Activated T-cell treated with anti-CD3 and anti-CD28 coated beads for 4 hours (primary cell): Measurements from ENCODE around the gene PPP1R14B.

Experiments used
- DNase-seq: peaks from one replicate; pipeline ENCODE4 v3.0.0-alpha.2; 2020

PPP1R14B gene, protein sequence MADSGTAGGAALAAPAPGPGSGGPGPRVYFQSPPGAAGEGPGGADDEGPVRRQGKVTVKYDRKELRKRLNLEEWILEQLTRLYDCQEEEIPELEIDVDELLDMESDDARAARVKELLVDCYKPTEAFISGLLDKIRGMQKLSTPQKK

DNA sequence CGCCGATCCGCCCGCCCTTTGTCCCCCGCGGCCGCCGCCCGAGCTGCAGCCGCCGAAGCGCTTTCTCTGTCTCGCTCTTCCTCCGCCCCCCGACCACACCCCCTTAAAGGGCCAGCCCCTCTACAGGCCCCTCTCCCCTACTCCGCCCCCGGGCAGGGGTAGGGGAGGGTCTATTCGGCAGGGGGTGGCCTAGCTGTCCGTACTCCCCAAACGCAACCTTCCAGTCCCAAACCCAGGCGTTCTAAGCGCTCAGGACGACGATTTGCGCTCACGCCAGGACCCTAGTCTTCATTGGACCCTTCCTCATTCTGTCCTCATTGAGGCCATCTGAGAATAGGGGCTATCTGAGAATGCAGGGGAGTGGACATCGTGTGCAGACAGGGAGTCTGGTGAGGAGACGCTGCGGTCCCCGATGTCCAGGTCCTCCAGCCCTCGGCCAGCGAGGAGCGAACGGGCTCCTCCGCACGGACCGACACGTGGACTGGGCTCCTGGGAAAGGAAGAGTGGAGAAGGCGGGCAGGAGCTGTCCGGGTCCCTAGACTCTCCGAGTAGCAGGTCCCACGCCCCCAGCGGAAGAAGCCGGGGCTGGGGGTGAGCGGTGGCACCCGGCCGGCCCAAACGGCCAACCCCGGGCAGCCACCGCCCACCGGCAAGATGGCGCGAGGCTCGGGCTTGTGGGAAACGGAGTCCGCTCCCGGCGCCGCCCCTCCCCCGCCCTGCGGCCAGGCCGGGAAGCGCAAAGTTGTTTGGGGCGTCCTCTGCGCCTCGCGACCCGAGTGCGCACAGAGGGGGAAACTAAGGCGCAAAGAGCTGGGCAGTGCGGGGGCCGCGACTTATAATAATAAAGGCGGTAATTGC is at the start of gene PPP1R14B:
Gene PPP1R14B (minus strand): TSS at position 73 of the 858 bp plus-strand sequence. CDS start 270 bp downstream, outside the sequence.
- DNase-seq = peak; percentile 71

DNA sequence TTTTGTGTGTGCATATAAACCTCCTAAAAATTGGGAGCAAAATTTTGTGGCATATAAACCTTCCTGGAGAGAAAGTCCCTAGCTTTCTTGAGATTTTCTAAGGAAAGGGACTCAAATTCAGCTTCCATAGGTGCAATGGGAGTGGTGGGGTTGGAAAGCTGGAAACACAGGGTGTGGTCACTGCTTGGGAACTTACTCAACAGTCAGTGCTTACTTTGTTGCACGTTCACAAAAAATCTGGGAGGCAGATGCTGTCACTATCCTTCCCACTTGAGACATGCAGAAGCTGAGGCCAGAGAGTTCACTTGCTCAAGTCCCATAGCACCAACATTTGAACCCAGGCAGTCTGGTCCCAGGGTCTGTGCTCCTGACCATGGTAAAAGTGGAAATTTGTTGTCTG is 49.5 kb upstream of the PPP1R14B start:
- DNase-seq = no peak

DNA sequence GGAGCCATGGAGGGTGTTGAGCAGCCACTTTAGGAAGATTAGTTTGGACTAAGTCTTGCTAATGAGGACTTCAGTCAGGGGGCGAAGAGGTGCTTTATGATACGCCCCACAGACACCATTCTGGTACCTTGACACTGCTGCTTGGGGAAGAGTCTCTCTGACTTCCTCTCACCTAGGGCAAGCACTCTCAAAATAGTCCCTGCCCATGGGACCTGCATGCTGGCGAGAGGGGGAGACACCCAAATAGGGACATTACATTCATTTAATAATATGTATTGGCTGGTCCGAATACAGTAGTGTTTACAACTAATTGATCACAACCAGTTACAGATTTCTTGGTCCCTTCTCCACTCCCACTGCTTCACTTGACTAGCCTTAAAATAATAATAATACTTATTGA is 49.0 kb upstream of the PPP1R14B start:
- DNase-seq = no peak

DNA sequence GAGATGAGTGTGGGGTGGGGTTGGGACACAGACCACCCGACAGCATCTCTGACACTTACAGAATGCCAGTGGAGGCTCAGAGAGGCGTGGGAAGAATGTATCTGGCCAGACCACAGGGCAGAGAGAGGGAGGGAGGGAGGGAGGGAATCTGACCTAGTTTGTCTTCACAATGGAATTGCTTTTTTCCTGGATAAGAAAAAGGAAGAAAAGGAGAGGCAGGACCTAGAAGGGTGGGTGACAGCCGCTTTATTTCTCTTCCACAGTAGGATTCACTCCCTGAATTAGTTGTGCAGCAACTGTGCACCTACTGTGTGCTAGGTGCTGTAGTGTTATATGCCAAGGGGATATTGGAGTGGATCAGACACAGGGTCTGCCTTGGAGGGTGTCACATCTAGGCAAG is 48.0 kb upstream of the PPP1R14B start:
- DNase-seq = no peak

DNA sequence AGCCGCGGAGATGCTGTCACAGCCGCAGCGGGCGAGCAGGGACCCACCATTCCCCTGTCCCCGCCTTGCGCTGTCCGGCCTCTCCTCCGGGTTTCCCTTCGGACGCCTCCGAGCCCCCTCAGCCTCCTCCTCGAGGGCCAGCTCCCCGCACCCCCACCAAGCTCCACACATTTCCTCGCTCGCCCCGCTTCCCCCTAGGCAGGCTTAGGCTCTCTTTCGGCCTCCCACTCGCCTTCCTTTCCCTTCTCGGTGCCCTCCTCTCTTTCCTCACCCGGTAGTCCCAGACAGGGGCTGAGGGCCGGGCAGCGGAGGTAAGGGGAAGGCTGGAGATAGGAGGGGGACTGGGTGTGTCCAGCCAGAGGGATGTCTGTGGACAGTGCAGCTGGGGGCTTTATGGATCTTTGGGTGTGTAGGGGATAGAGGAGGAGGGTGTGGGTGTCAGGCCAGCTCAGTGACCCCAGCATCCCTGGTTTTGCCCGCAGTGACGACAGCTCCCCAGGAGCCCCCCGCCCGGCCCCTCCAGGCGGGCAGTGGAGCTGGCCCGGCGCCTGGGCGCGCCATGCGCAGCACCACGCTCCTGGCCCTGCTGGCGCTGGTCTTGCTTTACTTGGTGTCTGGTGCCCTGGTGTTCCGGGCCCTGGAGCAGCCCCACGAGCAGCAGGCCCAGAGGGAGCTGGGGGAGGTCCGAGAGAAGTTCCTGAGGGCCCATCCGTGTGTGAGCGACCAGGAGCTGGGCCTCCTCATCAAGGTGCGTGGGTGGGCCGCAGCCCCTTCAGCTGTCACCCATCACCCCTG is 45.9 kb upstream of the PPP1R14B start:
- DNase-seq = no peak

DNA sequence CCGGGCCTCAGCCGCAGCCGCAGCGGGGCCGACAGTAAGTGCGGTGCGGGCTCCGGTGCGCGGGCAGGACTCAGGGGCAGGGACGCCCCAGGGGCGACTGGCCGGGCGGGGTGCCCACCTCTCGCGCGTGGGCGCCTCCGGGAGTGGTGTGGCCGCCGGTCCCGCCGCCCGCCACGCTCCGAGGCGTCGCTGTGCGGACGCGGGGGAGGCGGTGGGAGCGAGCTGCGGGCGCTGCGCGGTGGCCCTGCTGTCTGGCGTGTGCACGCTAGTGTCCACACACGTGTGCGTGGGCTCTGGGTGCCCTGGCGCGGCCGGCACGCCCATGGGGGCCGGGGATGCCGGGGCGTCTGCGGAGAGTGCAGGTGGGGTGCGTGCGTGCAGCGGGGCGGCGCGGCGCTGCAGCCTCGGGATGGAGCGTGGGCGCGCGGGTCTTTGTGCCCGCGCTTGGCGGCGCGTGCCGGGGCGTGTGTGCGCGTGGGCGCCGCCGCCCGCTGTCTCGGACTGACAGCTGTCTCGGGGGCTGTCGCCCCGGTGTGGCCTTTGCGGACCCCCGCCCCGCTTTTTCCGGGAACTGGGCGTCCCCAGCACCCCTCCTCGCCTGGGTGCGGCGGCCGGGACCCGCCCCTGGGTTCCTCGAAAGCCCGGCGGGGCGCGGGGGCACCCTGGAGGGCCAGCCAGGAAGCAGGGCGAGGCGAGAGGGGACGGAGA is 45.2 kb upstream of the PPP1R14B start:
- no peak for DNase-seq

DNA sequence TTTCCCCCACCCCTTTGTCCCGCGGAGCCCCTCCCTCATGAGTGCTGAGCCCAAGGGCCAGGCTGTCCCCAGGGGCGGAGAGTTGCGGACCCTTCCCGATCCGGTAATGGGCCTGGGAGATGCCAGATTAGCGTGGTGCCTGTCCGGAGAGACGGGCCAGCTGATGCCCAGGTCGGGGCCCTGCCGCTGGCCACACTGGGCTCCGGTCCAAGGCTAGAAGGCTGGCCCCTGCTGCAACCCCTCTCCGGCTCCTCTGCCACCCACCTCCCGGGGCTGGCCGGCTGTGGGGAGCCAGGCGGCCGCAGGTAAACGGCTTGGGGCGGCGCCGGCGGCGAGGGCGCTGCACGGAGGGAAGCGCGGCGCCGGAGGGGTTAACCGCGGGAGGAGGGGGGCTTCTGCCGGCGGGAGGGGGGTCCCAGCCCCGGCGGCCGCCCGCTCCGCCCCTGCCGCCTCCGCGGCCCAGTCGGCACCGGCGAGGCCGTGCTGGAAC is 44.6 kb upstream of the PPP1R14B start, which contains the start of gene KCNK4:
Gene KCNK4 (plus strand): TSS at position 41 of the 490 bp plus-strand sequence. CDS start 1,717 bp downstream, outside the sequence.
- no peak for DNase-seq

DNA sequence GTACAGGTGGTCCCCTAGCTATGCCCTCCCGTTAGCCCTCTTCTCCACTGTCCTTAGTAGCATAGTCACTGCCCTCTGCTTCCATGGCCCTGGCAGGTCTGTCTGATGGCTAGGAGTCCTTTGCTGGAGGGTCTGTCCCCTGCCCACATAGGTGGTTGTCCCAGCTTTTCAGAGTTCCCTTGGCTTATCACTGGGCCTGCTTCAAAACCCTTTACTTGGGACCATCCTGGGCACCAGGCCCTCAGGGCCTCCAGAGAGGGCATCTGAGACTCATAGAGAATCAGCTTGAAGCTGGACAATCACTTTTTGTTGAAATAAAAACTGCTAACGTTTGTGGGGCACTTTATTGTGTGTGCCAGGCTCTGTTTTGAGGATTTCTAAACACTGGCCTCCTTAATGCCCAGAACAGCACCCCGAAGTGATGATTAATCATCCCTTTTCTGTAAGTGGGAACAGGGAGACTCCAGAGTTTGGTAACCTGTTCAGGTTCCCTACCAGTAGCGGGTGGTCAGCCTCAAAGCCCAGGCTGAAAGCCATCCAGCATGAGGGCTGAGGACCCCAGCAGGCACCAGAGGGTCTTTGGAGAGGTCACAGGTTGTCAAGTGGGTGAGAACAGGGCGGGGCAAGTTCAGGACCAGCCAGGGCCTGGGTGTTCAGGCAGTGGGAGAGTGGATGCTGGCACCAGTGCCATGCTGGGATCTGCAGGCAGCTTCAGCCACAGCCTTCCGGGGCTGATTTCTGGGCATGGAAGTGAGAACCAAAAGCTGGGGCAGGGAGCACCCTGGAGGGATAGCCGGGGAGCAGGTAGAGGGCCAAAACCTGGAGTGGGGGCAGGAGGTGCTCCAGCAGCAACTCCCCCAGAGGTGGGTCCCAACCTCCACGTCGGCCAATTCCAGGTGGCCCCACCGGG is 43.9 kb upstream of the PPP1R14B start:
- no peak for DNase-seq

DNA sequence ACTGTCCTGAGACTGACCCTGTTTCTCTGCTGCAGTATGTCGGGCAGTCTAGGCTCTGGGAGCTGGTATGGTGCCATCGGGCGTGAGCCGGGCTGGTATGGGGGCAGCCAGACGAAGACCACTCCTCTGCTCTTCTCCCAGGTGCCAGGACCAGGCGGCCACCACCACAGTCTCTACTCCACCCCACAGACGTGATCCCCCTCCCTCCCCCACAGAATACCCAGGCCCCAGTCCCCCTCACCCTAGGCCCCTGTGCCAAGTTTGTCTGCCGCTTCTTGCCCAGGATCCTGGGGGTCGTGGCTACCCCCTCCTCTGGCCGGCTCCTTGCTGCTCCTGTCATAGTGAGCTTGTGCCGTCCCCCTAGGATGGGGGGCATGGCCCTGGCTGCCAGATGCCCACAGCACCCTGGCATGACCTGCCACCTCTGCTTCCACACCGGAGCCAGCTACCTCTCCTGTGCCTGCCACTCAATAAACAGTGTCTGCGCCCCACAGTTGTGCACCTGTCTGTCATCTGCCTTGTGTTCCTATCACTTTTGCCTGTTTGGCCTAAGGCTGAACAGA is 42.3 kb upstream of the PPP1R14B start:
- DNase-seq = no peak

DNA sequence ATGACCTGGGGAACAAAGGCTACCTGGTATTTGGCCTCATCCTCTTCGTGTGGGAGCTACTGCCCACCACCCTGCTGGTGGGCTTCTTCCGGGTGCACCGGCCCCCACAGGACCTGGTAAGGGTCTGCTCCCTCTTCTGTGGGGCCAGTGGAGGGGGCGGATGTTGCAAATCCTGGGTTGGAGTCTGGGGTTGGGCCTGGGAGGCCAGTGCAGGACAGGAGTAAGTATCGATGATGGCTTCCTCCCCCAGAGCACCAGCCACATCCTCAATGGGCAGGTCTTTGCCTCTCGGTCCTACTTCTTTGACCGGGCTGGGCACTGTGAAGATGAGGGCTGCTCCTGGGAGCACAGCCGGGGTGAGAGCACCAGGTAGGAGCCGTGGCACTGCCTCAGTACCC is 41.6 kb upstream of the PPP1R14B start:
- DNase-seq = no peak

DNA sequence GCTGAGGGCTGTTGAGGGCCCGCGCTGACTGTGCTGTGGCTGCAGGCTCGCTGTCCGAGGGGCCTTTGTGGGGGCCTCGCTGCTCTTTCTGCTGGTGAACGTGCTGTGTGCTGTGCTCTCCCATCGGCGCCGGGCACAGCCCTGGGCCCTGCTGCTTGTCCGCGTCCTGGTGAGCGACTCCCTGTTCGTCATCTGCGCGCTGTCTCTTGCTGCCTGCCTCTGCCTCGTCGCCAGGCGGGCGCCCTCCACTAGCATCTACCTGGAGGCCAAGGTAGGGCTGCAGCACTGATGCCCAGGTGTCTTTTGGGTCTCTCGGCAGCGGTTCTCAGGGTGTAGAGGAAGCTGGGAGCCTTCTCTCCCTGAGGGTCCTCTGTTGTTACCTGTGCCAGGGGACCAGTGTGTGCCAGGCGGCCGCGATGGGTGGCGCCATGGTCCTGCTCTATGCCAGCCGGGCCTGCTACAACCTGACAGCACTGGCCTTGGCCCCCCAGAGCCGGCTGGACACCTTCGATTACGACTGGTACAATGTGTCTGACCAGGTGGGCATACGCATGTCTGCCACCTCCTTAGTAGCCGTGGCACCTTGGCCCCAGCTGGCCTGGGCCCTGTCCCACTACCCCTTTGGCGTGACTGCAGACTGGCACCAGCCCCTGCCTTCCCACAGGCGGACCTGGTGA is 41.1 kb upstream of the PPP1R14B start:
- DNase-seq = no peak

DNA sequence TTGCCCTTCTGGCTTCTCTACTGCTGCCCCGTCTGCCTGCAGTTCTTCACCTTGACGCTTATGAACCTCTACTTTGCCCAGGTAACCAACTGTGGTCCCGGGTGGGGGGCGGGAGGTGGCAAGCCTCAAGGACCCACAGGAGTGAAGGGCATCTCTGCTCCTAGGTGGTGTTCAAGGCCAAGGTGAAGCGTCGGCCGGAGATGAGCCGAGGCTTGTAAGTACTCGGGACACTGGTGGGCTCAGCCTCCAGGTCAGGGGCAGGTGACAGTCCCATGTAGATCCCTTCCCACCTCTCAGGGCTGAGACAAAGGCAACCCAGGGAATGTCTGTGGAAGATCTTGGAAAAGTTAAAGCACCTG is 40.0 kb upstream of the PPP1R14B start:
- DNase-seq = no peak

DNA sequence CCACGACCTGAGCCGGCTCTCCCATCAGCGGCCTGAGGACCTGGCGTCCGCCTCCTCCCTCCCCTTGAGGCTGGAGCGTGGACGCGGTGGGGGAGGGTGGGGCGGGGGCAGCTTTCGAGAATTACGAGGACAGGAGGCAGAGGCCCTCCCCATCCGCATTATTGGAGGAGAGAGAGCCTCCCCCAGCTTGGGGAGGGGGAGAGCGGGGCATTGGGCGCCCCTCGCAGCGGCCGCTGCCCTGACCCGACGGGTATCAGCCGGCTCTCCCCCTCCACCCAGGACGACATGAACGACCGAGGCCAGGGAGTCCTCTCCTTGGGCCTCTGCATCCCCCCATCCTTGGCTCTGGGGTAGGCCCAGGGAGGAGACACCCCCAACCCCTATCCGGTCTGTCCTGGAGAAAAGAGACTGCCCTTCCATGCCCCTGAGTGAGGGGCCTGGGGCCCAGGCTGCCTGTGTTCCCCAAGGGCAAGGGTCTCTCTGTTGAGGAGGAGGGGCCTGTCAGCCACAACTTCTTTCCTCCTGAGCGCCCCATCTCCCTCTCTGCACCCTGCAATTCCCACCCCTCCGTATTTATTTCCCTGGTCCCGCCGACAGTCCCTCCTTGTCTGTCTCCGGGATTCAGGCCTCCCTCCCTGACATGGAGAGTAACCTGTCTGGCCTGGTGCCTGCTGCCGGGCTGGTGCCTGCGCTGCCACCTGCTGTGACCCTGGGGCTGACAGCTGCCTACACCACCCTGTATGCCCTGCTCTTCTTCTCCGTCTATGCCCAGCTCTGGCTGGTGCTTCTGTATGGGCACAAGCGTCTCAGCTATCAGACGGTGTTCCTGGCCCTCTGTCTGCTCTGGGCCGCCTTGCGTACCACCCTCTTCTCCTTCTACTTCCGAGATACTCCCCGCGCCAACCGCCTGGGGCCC is 39.4 kb upstream of the PPP1R14B start:
- DNase-seq = no peak

DNA sequence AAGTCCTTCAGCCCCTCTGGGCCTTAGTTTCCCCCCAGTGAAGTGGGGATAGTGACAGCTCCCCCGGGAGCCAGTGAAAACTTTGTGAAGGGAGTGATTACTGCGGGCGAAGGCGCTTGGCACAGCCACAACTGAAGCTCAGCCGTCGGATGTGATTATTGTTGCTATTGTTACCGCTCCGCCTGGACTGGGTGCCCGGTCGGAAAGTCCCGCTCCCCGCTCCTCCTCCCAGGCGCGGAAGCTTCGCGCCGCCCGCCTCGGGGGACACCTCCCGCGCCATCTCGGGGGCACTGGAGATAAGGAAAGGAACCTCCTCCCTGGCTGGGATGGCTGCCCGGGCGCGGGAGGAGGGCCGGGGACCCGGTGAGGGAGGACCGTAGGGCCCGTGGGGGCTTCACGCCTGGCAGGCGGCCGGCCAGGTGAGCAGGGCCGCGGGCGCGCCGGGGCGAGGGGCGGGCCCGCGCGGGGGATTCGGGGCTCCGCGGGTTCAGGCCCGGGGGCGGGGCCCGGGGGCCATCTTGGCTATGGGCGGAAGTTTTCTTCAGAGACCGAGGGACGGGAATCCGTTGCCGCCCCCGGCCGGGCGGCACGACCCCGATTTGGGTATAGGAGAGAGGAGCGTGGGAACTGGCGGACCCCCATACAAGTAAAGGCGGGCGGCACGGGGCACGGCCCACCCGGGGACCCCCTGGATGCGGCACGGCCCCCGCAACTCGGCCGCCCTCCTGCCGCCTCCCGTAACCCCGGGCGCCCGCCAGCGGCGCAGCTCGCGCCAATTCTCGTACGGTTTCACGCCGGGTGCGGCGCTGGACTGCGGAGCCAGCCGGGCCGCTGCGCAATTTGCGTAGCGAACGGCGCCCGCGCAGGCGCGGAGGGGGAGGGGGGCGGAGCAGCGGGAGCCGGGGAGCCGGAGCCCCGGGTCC is 38.5 kb upstream of the PPP1R14B start, which contains the start of gene GPR137:
Gene GPR137 (plus strand): TSS at position 887 of the 923 bp plus-strand sequence. CDS start 677 bp downstream, outside the sequence.
- DNase-seq = peak; percentile 90

DNA sequence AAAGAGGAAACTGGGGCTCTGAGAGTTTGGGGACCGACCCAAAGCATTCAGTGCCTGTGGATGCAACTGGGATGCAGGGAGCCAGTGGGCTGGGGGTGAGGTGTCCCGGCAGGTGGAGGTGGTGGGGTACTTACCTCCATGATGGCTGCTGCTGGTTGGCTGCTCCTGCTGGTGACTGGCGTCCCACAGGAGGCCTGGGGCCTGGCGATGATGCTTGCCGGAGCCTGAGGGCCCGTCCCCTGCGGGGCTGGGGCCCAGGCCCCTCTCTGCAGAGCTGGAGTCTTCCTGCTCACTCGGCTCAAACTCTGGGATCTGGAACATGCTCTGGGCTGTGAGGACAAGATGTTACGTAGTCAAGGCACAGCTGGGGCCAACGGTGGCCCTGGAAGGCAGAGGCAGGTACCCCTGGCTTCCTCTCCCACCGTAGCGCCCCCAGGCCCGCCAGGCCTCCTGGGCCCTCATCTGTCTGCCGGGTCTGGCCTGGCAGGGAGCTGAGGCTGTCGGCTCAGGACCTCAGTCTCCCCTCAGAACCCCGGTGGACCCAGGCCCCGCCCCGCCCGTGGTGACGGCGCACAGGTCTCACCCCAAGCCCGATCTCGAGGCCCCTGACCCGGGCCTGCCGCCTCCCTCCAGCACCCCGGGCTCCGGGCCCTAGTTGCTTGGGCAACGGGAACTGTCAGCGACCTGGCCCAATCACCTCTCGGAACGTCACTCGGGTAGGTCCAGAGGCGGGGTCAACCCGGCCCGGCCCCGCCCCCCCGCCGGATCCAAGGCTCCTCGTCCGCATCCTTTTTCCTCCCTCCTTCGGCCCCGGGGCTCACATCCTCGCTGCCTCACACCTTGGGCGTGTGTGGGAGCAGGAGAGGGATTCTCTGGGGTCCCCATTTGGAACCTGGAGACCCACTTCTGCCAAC is 37.6 kb upstream of the PPP1R14B start, which contains the start of gene BAD:
Gene BAD (minus strand): TSS at position 618 of the 914 bp plus-strand sequence. CDS start 297 bp downstream, at position 321.
- peak; percentile 90 for DNase-seq

DNA sequence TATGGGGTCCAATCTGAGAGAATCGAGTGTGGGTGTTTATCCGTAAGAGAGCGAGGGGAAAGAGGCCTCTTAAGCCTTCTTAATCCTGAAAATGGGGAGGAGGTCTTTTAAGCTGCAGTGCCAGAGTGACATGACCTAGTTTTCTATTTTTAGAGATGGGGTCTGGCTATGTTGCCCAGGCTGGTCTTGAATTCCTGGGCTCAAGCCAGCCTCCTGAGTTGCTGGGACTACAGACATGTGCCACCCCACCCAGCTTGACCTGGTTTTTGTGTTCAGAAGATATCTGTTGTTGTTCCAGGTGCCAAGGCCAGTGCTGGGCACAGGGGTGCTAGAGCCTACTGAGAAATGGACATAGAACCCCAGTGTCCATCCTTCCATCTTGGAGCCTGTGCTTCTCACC is 36.3 kb upstream of the PPP1R14B start:
- no peak for DNase-seq
